ES-I3 (cell line): ENCODE data around the gene SNW1.

Experiments used
- H3K36me3 ChIP-seq: 2 replicates; pipeline ENCODE4 v1.6.1; 2013; ENCODE audit warnings: mild to moderate bottlenecking, low read length, control low read depth, moderate library complexity; ENCODE audit not compliant: insufficient read depth
- H3K4me1 ChIP-seq: 2 replicates; pipeline ENCODE4 v1.6.1; 2013; ENCODE audit warnings: mild to moderate bottlenecking, control low read depth, low read length; ENCODE audit not compliant: insufficient read depth
- H3K9ac ChIP-seq: 2 replicates; pipeline ENCODE4 v1.6.1; 2013; ENCODE audit warnings: low read depth, mild to moderate bottlenecking, low read length, moderate library complexity
- H3K9me3 ChIP-seq: 2 replicates; pipeline ENCODE4 v1.6.1; 2013; ENCODE audit warnings: mild to moderate bottlenecking, low read length, moderate library complexity; ENCODE audit not compliant: control insufficient read depth, insufficient read depth

Gene SNW1

DNA sequence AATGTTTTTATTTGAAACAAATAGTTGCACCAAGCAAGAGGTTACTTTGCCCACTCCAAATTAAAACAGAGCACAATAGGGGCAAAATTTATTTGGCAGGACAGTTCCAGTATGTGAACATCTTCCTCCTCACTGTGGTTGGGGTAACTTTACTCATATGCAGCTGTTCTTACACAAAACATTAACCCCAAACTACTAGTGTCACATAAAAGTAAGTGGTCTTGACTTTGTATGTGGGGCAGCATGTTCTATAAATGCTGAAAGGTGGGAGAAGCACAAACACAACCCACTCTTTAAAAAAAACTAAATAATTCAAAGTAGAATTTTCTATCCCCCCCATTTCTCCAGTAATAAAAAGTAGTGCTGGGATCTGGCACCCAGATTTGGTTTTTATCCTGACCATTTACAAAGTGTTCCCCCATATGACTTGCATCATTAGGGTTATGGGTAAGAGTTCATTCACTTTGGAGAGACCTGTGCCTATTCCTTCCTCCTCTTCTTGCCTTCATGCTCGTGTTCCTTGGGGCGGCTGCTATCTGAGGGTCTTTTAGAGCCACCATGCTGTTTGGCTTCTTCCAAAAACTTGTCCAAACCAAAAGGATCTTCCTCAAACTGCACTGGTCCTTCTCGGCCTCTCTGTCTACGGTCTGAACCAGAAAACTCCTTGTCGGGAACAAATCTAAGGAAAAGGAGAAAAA, 43.2 kb downstream of the SNW1 start:
- Histone ChIP-seq H3K36me3 (peaks cover 43% of the 10 kb centered on the region), H3K4me1 (no peaks in the 10 kb centered on the region), H3K9me3 (0 out of 2 replicates have a peak, but pooled peaks cover 4% of the 10 kb centered on the region), H3K9ac (no peak overlapping the region)

DNA sequence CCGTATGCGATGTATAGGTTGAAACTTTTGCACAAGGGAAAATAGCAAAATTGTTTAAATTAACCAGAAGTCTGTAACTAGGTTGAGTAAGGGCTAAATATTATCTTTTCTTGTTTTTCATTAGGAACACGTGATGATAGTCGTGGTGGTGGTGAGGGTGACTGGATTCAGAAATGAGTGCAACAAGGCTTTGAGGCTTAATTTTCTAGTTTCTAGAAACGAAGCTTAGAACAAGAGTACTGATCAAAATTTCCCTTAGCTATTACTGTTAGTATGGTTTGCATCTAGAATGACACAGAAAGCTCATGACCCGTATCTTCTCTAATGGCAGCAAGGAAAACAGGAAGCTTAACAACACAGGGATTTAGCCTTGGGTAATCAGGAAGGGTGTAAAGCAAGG, 46.0 kb downstream of the SNW1 start:
- H3K9ac ChIP-seq: no peak overlapping the region
- H3K36me3 ChIP-seq: peaks cover 50% of the 10 kb centered on the region
- no peaks in the 10 kb centered on the region; the same call in 1 of the 2 replicates for H3K4me1 ChIP-seq
- 0 out of 2 replicates have a peak, but pooled peaks cover 2% of the 10 kb centered on the region for H3K9me3 ChIP-seq

DNA sequence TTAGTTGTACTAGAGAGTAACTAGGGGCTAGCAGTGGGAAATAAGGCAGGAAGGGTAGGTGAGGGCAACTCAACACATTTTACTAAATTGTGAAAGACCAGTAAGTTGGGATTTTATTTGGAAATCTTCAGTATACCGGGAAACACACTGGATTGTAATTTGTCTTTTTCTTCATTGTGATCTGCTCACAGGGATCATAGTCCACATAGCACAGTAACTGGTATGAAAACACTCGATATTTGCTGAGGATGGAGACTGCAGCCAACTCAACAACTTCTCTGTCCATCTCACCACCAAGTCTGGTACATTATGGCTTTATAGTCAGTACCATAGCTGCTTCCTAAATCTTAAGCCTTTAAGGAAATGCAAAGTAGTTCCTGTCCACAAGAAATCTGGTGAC, 50.6 kb downstream of the SNW1 start:
- no peak overlapping the region for H3K9ac ChIP-seq
- peaks cover 26% of the 10 kb centered on the region for H3K36me3 ChIP-seq
- H3K4me1 ChIP-seq: peaks cover 8% of the 10 kb centered on the region
- H3K9me3 ChIP-seq: no peaks in the 10 kb centered on the region

DNA sequence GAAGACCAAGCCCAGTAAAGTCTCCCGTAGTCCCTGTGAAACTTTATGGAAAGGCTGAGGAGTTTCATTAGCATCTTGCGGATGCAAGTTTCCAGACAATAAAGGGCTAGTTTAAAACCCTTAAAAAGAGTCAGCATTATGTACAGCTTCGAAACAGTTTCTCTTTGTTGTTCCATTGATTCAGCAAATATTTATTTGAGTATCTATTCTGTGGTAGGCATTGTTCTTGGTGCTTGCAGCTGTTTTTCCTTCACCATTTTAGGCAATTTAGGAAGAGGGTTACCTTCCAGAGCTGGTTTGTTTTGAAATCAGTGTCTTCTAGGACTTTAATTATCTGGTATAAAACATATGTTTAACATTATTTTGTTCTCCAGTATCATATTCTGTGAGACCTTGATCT, 51.5 kb downstream of the SNW1 start:
- Histone ChIP-seq H3K36me3 (peaks cover 18% of the 10 kb centered on the region), H3K9ac (peak overlapping the region; percentile 80; the same call in 1 of the 2 replicates), H3K4me1 (peaks cover 8% of the 10 kb centered on the region), H3K9me3 (no peaks in the 10 kb centered on the region)

DNA sequence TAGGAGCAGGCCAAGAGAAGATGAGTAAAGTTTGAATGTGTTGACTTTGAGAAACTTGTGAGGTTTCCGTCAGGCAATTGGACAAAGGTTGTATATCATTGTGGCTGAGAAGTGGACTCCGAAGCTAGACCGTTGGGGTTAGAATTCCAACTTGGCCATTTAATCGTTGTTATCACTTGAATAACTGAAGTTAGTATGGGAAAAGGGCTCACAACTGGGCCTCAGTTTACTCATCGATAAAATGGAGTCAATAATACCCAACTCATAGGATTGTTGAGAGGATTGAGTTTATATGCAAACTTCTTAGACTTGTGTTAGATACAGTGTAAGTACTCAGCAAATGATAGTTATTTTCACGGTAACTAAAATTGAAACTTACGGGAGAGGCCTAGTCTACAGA, 52.2 kb downstream of the SNW1 start:
- Histone ChIP-seq H3K4me1 (peaks cover 8% of the 10 kb centered on the region), H3K9me3 (no peaks in the 10 kb centered on the region), H3K36me3 (peaks cover 23% of the 10 kb centered on the region), H3K9ac (peak overlapping the region; percentile 80)

DNA sequence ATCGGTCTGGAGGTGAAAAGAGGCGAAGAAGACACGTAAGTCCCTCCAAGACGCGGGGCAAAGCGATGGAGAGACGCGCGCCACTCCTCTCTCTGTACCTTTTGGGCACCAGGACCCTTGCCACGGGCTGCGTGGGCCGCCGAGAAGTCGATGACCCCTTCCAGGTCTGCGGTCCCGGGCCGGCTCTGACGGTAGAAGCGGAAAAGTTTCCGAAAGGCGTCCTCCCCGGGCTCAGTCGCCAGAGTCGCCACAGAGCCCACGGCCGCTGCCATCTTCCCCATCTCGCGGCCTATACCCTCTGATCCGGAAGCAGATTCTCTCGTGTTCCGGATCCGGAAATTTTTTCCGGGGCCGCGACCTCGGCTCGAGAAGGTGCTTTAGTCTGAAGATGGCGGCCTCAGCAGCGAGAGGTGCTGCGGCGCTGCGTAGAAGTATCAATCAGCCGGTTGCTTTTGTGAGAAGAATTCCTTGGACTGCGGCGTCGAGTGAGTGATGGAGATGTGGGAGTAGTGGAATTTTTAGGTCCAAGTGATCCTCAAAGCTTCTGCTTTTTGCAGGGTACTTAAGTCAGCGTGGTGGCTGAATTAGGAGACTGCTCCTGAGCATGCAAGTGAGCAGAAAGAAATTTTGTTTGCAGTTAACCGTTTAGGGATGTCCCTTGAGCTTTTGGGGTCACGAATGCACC, 53.1 kb downstream of the SNW1 start, which contains the start of the genes ALKBH1 and SLIRP:
Gene ALKBH1, minus strand, starts transcription at position 300 of the 685 bp plus-strand sequence. Its CDS starts 19 bp downstream, at position 281.
Gene SLIRP, plus strand, starts transcription at position 380 of the 685 bp plus-strand sequence. Its CDS starts 9 bp downstream, at position 389.
- peak within 1 kb of the TSS; percentile 80 for H3K9ac ChIP-seq
- peaks cover 8% of the 10 kb centered on the region for H3K4me1 ChIP-seq
- no peaks in the 10 kb centered on the region for H3K9me3 ChIP-seq
- peaks cover 25% of the 10 kb centered on the region for H3K36me3 ChIP-seq

DNA sequence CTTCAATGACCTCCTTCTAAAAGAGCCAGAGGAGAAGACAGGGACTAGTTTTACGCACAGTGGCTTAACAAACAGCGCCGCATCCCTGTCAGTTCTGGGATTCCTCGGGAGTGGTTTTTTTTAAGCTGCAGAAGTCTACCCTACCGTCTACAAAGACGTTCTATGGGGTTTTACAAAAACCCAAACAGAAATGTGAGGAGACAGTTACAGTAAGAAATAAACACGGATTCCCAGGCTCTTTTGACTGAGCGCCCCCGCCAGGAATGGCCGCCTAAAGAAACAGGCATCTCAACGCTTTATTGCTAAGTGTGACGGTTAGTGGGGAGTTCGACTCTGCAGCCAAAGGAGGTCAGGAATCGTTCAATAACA, 53.6 kb downstream of the SNW1 start:
- Histone ChIP-seq H3K9ac (peak overlapping the region; percentile 80), H3K9me3 (no peaks in the 10 kb centered on the region), H3K4me1 (peaks cover 8% of the 10 kb centered on the region), H3K36me3 (peaks cover 22% of the 10 kb centered on the region)

DNA sequence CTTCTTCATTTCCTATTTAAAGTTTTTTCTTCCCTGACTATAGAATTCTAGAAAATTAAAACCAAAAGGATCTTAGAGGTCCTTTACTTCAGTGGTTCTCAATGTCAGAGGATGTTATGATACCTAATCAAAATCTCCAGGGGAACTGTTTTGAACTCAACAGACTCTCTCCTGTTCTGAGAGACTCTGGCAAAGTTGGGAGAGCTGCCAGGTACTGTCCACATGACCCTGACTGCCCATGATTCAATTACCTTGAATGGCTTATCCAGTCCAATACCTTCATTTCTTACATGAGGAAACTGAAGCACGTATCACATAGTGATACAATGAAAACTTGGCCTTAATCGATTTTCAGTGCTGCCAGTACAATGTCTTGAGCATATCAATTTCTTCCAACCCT, 69.7 kb downstream of the SNW1 start:
- Histone ChIP-seq H3K9me3 (no peaks in the 10 kb centered on the region), H3K4me1 (peaks cover 3% of the 10 kb centered on the region; the same call in 1 of the 2 replicates), H3K9ac (no peak overlapping the region), H3K36me3 (no peaks in the 10 kb centered on the region)

DNA sequence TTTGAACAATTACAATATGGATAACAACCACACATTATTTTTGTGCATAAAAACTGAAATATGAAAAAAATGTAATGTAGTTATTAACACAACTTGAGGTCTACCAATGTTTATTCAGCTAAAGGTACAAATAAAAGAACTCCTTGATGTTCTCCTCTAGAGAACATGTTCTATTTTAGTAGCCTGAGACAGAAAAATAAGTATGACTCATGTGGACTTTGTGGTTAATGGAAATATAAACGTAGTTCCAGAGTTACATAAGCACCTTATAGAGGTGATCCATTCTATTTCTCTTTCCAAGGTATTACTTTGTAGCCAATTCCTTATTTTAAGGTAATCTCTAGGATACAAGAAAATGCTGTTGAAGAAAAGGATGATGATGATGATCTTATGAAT, 78.8 kb downstream of the SNW1 start:
- H3K9me3 ChIP-seq: no peaks in the 10 kb centered on the region
- no peaks in the 10 kb centered on the region for H3K4me1 ChIP-seq
- peaks cover 5% of the 10 kb centered on the region; the same call in 1 of the 2 replicates for H3K36me3 ChIP-seq
- no peak overlapping the region for H3K9ac ChIP-seq

DNA sequence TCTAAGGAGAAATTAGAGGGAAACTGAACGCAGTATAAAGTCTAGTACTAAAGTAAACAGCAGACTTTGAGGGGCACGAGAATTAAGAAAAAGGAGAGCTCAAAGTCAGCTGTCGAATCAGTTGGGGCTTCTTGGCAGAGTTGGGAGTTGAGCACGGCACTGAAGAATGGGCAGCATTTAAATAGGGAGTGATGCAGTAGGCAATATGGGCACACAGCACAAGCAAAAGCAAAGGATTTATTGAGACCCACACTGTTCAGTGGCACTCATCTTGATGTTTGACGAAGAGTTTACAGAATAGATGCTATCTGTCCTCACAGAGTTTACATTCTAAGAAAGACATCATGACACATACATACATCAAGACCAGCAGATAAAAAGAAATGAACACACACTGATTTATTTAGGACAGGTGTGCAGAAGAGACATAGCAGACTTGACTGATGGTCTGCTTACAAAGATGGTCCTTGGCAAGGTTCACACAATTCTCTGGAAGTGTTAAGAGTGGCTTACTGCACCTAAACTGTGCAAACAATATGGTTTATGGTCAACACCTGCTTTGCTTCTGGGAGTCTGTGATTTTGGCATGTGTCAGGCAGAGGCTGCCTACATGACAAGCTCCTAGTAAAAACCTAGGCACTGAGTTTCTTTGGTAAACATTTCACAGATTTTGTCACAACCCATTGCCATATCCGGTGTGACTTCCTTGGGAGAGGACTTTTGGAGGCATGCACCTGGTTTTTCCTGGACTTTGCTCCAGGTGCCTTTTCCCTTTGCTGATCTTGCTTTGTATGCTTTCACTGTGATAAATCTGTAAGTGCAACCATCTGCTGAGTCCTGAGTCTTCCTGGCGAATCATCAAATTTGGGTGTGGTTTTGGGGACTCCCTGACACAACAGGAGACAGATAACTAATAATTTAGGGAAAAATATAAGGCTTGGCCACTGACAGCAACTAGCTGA, 79.5 kb downstream of the SNW1 start:
- H3K4me1 ChIP-seq: no peaks in the 10 kb centered on the region
- H3K9me3 ChIP-seq: no peaks in the 10 kb centered on the region
- no peak overlapping the region for H3K9ac ChIP-seq
- H3K36me3 ChIP-seq: peaks cover 5% of the 10 kb centered on the region; the same call in 1 of the 2 replicates

DNA sequence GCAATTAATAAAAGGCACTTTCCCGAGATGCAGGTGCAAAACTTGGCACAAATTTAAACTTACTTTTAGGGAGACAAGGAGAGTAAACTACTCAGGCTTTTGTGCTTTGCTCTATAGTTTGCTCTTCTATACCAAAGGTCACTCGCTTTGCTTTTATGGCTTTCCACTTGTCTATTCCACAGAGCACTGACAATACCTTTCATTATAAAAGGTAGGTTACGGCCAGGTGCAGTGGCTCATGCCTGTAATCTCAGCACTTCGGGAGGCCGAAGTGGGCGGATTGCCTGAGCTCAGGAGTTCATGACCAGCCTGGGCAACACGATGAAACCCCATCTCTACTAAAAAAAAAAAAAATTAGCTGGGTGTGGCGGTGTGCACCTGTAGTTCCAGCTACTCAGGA, 86.0 kb downstream of the SNW1 start:
- Histone ChIP-seq H3K36me3 (peaks cover 21% of the 10 kb centered on the region; the same call in 1 of the 2 replicates), H3K9me3 (no peaks in the 10 kb centered on the region), H3K9ac (no peak overlapping the region), H3K4me1 (no peaks in the 10 kb centered on the region)

DNA sequence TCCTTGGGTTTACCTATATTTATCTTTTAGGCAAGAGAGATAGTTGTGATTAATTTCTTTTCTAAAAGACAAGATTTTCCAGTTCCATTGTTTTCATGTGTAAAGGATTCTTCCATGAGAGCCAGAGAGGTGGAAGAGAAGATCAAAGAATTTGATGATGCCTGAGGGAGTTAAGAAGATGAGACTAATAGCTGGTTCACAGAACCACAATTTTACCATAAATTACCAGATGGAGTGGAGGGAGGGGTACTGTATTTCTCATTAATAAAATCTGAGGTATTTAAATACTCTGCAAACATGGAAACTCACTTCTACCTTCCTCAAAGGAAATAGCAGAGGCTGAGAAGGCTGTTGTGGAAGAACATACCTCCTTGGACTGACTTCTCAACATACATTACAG, 87.8 kb downstream of the SNW1 start:
- H3K36me3 ChIP-seq: peaks cover 21% of the 10 kb centered on the region; the same call in 1 of the 2 replicates
- no peak overlapping the region for H3K9ac ChIP-seq
- H3K4me1 ChIP-seq: no peaks in the 10 kb centered on the region
- no peaks in the 10 kb centered on the region for H3K9me3 ChIP-seq
